DOHH2 (cell line): Measurements from ENCODE around the gene DDO.
"Not testable (repeated sequence)": the region's sequence is repeated elsewhere in the genome, so short reads cannot be mapped to it uniquely, and the experiment has no call there.

Experiments
- H3F3A ChIP-seq: fragments of 200-600 bp; sonication (generic), shearing (Covaris generic); 2 replicates; pipeline ENCODE4 v1.6.0; 2016; ENCODE audit warnings: antibody characterized with exemption, mild to moderate bottlenecking; ENCODE audit not compliant: control insufficient read depth, insufficient read depth
- H3K27ac ChIP-seq: fragments of 200-600 bp; sonication (generic); 2 replicates; pipeline ENCODE4 v1.5.1; 2014; ENCODE audit warnings: low read depth, mild to moderate bottlenecking, low read length, moderate library complexity
- H3K27me3 ChIP-seq: fragments of 200-600 bp; sonication (generic); 2 replicates; pipeline ENCODE4 v1.6.1; 2014; ENCODE audit warnings: mild to moderate bottlenecking, low read length, mixed read lengths; ENCODE audit not compliant: control insufficient read depth
- H3K36me3 ChIP-seq: fragments of 200-600 bp; sonication (generic); 2 replicates; pipeline ENCODE4 v1.6.1; 2014; ENCODE audit warnings: mild to moderate bottlenecking, low read length, moderate library complexity, mixed read lengths; ENCODE audit not compliant: control insufficient read depth
- H3K4me1 ChIP-seq: fragments of 200-600 bp; sonication (generic); 2 replicates; pipeline ENCODE4 v1.6.1; 2014; ENCODE audit warnings: mild to moderate bottlenecking, low read length, mixed read lengths; ENCODE audit not compliant: control insufficient read depth
- H3K4me2 ChIP-seq: fragments of 200-600 bp; sonication (generic); 2 replicates; pipeline ENCODE4 v1.6.0; 2014; ENCODE audit warnings: mild to moderate bottlenecking, low read length, moderate library complexity
- H3K4me3 ChIP-seq: fragments of 200-600 bp; sonication (generic); 2 replicates; pipeline ENCODE4 v1.5.1; 2014; ENCODE audit warnings: mild to moderate bottlenecking, low read length, mixed read lengths
- H3K79me2 ChIP-seq: fragments of 200-600 bp; sonication (generic); 2 replicates; pipeline ENCODE4 v1.6.1; 2014; ENCODE audit warnings: mild to moderate bottlenecking, low read length, mixed read lengths; ENCODE audit not compliant: control insufficient read depth
- H3K9me2 ChIP-seq: fragments of 200-600 bp; sonication (generic); replicated peaks from 2 replicates; pipeline ENCODE4 v1.6.1; 2014; ENCODE audit warnings: mild to moderate bottlenecking, low read length, mixed read lengths; ENCODE audit not compliant: control insufficient read depth
- H3K9me3 ChIP-seq: fragments of 200-600 bp; sonication (generic); 2 replicates; pipeline ENCODE4 v1.6.1; 2014; ENCODE audit warnings: antibody characterized with exemption, low read length, mixed read lengths; ENCODE audit not compliant: control insufficient read depth, insufficient read depth
- H4K20me1 ChIP-seq: fragments of 200-600 bp; sonication (generic); 2 replicates; pipeline ENCODE4 v1.6.0; 2014; ENCODE audit warnings: low read depth, mild to moderate bottlenecking, antibody characterized with exemption, low read length, moderate library complexity; ENCODE audit not compliant: control insufficient read depth, insufficient read depth
- CTCF ChIP-seq: fragments of 200-600 bp; sonication (generic); IDR thresholded peaks from one replicate; pipeline ENCODE4 v1.5.1; 2014; ENCODE audit warnings: antibody characterized with exemption, mild to moderate bottlenecking, low read depth, low read length; ENCODE audit not compliant: poor library complexity, severe bottlenecking
- EZH2phosphoT487 ChIP-seq: fragments of 200-600 bp; sonication (generic); IDR thresholded peaks from 2 replicates; pipeline ENCODE4 v1.6.1; 2017; ENCODE audit warnings: borderline replicate concordance, mild to moderate bottlenecking, antibody characterized with exemption, low read length, moderate library complexity, mixed read lengths

Gene DDO

GRCh38 chr6:110459137-110459536, 43.8 kb upstream of the DDO start:
- H3K79me2 ChIP-seq = no peaks in the 10 kb centered on the region
- H4K20me1 ChIP-seq = no peaks in the 10 kb centered on the region
- H3K27ac ChIP-seq = no peak overlapping the region
- H3K36me3 ChIP-seq = no peaks in the 10 kb centered on the region
- H3K9me2 ChIP-seq = no peaks in the 10 kb centered on the region
- H3K4me1 ChIP-seq = no peaks in the 10 kb centered on the region
- TF ChIP-seq CTCF (no peak), EZH2phosphoT487 (no peak)
- H3K4me3 ChIP-seq = no peak overlapping the region
- 0 out of 2 replicates have a peak, but pooled peaks cover under 1% of the 10 kb centered on the region for H3K27me3 ChIP-seq
- peaks cover 5% of the 10 kb centered on the region for H3K9me3 ChIP-seq
- H3K4me2 ChIP-seq = no peak overlapping the region
- H3F3A ChIP-seq = no peaks in the 10 kb centered on the region

- Histone ChIP-seq H3K9me3 (peaks cover 5% of the 10 kb centered on the region), H3K27me3 (0 out of 2 replicates have a peak, but pooled peaks cover 3% of the 10 kb centered on the region), H3K4me3 (no peak overlapping the region), H3K4me1 (no peaks in the 10 kb centered on the region), H3F3A (no peaks in the 10 kb centered on the region), H4K20me1 (no peaks in the 10 kb centered on the region), H3K4me2 (no peak overlapping the region), H3K27ac (no peak overlapping the region), H3K36me3 (no peaks in the 10 kb centered on the region), H3K79me2 (no peaks in the 10 kb centered on the region), H3K9me2 (no peaks in the 10 kb centered on the region)
- TF ChIP-seq CTCF (no peak), EZH2phosphoT487 (no peak)
These were observed 43.1 kb upstream of the DDO start for GRCh38 chr6:110458476-110458875.

- H3K4me2 ChIP-seq, H3K9me2 ChIP-seq, H4K20me1 ChIP-seq, H3K27me3 ChIP-seq, H3F3A ChIP-seq, H3K4me3 ChIP-seq, H3K79me2 ChIP-seq, H3K27ac ChIP-seq, H3K9me3 ChIP-seq, H3K4me1 ChIP-seq, H3K36me3 ChIP-seq: not testable (repeated sequence)
- peak; percentile 48 for TF ChIP-seq CTCF
These were observed 42.3 kb upstream of the DDO start for GRCh38 chr6:110457567-110458175.
